IMR-90 (cell line): ENCODE measurements around the gene SUGCT.

Experiments used
- BHLHE40 ChIP-seq: fragments of 150-350 bp; IDR thresholded peaks from 2 replicates; pipeline ENCODE4 v1.6.1; 2016; ENCODE audit warnings: mild to moderate bottlenecking, low read depth, low read length
- CEBPB ChIP-seq: IDR thresholded peaks from 2 replicates; pipeline ENCODE4 v1.6.1; 2012; ENCODE audit warnings: low read depth, low read length, improper control_type of control experiment
- CHD1 ChIP-seq: IDR thresholded peaks from 2 replicates; pipeline ENCODE4 v1.6.1; 2012; ENCODE audit warnings: low read depth, low read length, improper control_type of control experiment
- CTCF ChIP-seq: conservative IDR thresholded peaks from 2 replicates; pipeline ENCODE4 v1.5.1; 2012; ENCODE audit warnings: mild to moderate bottlenecking, low read depth, low read length, improper control_type of control experiment
- MXI1 ChIP-seq: IDR thresholded peaks from 2 replicates; pipeline ENCODE4 v1.6.1; 2012; ENCODE audit warnings: low read depth, mild to moderate bottlenecking, low read length, moderate library complexity, borderline replicate concordance
- POLR2A ChIP-seq: IDR thresholded peaks from 2 replicates; pipeline ENCODE4 v1.6.1; 2012; ENCODE audit warnings: mild to moderate bottlenecking, low read depth, low read length
- RAD21 ChIP-seq: IDR thresholded peaks from 2 replicates; pipeline ENCODE4 v1.6.1; 2012; ENCODE audit warnings: low read length, improper control_type of control experiment
- RCOR1 ChIP-seq: IDR thresholded peaks from 2 replicates; pipeline ENCODE4 v1.6.1; 2012; ENCODE audit warnings: mild to moderate bottlenecking, low read length, improper control_type of control experiment; ENCODE audit not compliant: insufficient replicate concordance
- RFX5 ChIP-seq: IDR thresholded peaks from 2 replicates; pipeline ENCODE4 v1.8.0; 2012; ENCODE audit warnings: low read depth, mild to moderate bottlenecking, low read length, moderate library complexity

GRCh38 chr7:40899636-40900507 is 765.1 kb downstream of the SUGCT start:
- TF ChIP-seq CTCF (no peak), CEBPB (no peak), CHD1 (no peak), MXI1 (no peak), RCOR1 (no peak), POLR2A (no peak), RFX5 (no peak), RAD21 (no peak), BHLHE40 (no peak)
